ENCODE measurements around the gene PLEKHJ1.

DNA sequence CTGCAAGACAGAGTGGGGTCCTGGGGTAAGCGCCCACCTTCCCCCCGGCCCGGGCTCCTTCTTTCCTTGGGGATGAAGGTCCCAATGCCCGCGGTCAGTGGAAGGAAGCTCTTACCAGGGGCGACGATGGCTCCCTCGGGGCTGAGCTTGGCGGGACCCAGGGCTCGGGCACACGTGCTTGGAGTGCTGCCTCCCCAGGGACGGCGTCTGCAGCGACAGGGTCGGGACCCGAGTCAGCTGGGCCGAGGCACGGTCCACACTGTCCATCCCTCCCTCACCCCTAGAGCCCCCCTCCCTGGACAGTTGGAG is 16.6 kb upstream of the PLEKHJ1 start:
- TF ChIP-seq EZH2phosphoT487 (IDR thresholded peaks at IDR 0.05; ENCODE audit: borderline replicate concordance) = no peak
- no peak for TF ChIP-seq CTCF (conservative IDR thresholded peaks at IDR 0.05; ENCODE audit: low read length)

Data from Loucy (cell line).